Mesodermal cell (in vitro differentiated cells): ENCODE measurements around the gene CYP4B1. TPM values are rescaled to one million over a fixed set of nuclear protein-coding genes. Genes with fewer than 3 reads are reported as not detected.
"Not testable (repeated sequence)": the region's sequence is repeated elsewhere in the genome, so short reads cannot be mapped to it uniquely, and the experiment has no call there.

Experiments used
- H3K27ac ChIP-seq: 2 replicates; pipeline ENCODE4 v1.7.0; 2013; ENCODE audit warnings: mild to moderate bottlenecking, low read depth, low read length, moderate library complexity; ENCODE audit not compliant: severe bottlenecking
- H3K36me3 ChIP-seq: 2 replicates; pipeline ENCODE4 v1.7.1; 2013; ENCODE audit warnings: mild to moderate bottlenecking, low read length, moderate library complexity; ENCODE audit not compliant: control insufficient read depth, insufficient read depth
- H3K4me1 ChIP-seq: one replicate; pipeline ENCODE4 v1.7.1; 2013; ENCODE audit warnings: mild to moderate bottlenecking, low read length; ENCODE audit not compliant: insufficient read depth, control insufficient read depth, poor library complexity, severe bottlenecking
- H3K4me3 ChIP-seq: 2 replicates; pipeline ENCODE4 v1.7.0; 2013; ENCODE audit warnings: low read length, control low read depth, mild to moderate bottlenecking; ENCODE audit not compliant: insufficient read depth, poor library complexity, severe bottlenecking; ENCODE audit errors: extremely low read depth
- H3K9me3 ChIP-seq: 2 replicates; pipeline ENCODE4 v1.7.1; 2013; ENCODE audit warnings: mild to moderate bottlenecking, low read length, moderate library complexity; ENCODE audit not compliant: control insufficient read depth
- WGBS, 2 experiments: methylation state at CpG; one replicate each; pipeline ENCODE4 v1.1.5; 2013; ENCODE audit warnings: missing lambda C conversion rate in 2 of 2; ENCODE audit not compliant: insufficient coverage in 2 of 2; 5-methylcytosine and 5-hydroxymethylcytosine counted together
- polyA plus RNA-seq, 2 experiments: library from polyadenylated mRNA; stranded (reverse); fragments of 50-300 nt; gene quantifications; one replicate each; pipeline ENCODE4 v1.2.3, GENCODE V29; 2013

CYP4B1 gene
- not detected for polyA plus RNA-seq (2013, experiment 1 of 2)
- polyA plus RNA-seq (2013, experiment 2 of 2) = not detected

DNA sequence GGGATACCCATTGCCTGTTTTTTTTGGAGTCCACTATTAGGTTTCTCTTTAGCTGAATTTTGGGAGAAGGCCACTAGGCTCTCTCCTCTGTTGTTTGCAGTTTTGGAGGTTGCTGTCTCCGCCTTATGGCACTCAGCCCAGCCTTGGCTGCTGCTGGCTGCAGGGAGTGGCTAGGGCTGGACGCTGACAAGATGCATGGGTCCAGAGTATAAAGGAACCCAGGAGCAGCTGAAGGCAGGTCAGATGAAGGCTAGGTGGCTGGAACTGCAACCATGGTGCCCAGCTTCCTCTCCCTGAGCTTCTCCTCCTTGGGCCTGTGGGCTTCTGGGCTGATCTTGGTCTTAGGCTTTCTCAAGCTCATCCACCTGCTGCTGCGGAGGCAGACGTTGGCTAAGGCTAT, at the start of gene CYP4B1:
Gene CYP4B1, plus strand, starts transcription at position 237 of the 400 bp plus-strand sequence. Its CDS starts 36 bp downstream, at position 273.
- Histone ChIP-seq H3K4me3 (no peak within 1 kb of the TSS), H3K27ac (no peak within 1 kb of the TSS), H3K4me1 (no peaks in the 10 kb centered on the region), H3K9me3 (no peaks in the 10 kb centered on the region), H3K36me3 (no peaks in the 10 kb centered on the region)
- WGBS, 2 experiments = 72 to 80% methylated on average over 1 to 2 of the region's 4 CpGs

DNA sequence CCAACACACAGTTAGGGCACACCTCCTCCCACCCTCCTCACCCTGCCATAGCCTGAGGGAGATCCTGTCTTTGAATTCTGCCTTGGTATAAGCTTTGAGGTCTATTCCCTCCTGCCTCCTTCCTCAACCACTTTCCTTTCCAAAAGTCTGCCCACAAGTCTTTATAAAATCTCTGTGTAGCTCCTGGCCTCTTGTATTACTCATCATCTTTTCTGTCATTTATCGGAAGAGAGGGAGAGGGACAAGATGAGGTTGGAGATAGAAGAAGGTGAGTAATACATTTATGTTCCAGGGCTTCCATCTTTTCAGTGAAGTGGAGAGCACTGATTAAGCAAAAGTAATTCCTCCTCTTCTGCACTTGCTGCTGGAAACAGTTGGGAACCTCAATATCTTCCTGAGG, 49.4 kb upstream of the CYP4B1 start:
- WGBS, 2 experiments = no CpG with 5 or more reads among the region's 1 CpG
- Histone ChIP-seq H3K4me1 (peaks cover 3% of the 10 kb centered on the region), H3K27ac (no peak overlapping the region), H3K36me3 (no peaks in the 10 kb centered on the region), H3K4me3 (no peak overlapping the region), H3K9me3 (no peaks in the 10 kb centered on the region)

DNA sequence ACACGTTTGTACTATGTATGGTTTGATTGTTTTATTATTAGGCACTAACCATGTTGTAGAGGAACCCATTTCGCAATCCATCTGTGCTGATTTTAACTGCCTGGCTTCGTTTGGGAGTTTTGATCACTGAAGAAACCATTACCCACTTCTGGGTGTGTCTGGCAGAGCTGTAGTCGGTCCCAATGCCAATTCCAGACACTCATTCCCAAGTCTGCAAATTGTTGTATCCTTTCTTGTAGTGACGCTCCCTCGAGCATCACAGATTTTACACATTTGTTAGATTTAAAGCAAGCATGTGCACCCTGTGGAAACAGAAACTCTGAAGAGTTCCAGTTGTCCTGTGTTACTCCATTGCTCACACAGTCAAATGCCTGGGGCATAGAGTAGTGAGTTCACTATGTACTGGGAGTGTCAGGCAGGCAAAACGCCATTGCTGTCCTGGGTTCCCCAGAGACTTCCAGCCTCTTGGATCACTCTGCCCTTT, 48.9 kb upstream of the CYP4B1 start:
- 66 to 86% methylated on average over 3 to 5 of the region's 7 CpGs for WGBS, 2 experiments
- Histone ChIP-seq H3K36me3 (no peaks in the 10 kb centered on the region), H3K27ac (no peak overlapping the region), H3K4me3 (no peak overlapping the region), H3K9me3 (no peaks in the 10 kb centered on the region), H3K4me1 (peaks cover 3% of the 10 kb centered on the region)

- Histone ChIP-seq H3K4me1 (peaks cover 3% of the 10 kb centered on the region), H3K4me3 (no peak overlapping the region), H3K9me3 (no peaks in the 10 kb centered on the region), H3K27ac (no peak overlapping the region), H3K36me3 (no peaks in the 10 kb centered on the region)
- 63 to 100% methylated on average over 1 of the region's 1 CpG for WGBS, 2 experiments
Measured at GRCh38 chr1:46753985-46754384, 44.9 kb upstream of the CYP4B1 start.

GRCh38 chr1:46754707-46755106, 44.1 kb upstream of the CYP4B1 start:
- not testable (repeated sequence) for H3K27ac ChIP-seq, H3K4me1 ChIP-seq, H3K36me3 ChIP-seq, H3K4me3 ChIP-seq, H3K9me3 ChIP-seq
- WGBS, 2 experiments = 85 to 87% methylated on average over 3 to 4 of the region's 4 CpGs

GRCh38 chr1:46755121-46755520, 43.7 kb upstream of the CYP4B1 start:
- 86 to 88% methylated on average over 3 to 4 of the region's 4 CpGs for WGBS, 2 experiments
- Histone ChIP-seq H3K9me3 (no peaks in the 10 kb centered on the region), H3K27ac (no peak overlapping the region), H3K4me1 (peaks cover 3% of the 10 kb centered on the region), H3K36me3 (no peaks in the 10 kb centered on the region), H3K4me3 (no peak overlapping the region)

- H3K36me3 ChIP-seq = no peaks in the 10 kb centered on the region
- no peak overlapping the region for H3K4me3 ChIP-seq
- no peaks in the 10 kb centered on the region for H3K9me3 ChIP-seq
- WGBS, 2 experiments = 58 to 76% methylated on average over 2 to 4 of the region's 6 CpGs
- peaks cover 3% of the 10 kb centered on the region for H3K4me1 ChIP-seq
- no peak overlapping the region for H3K27ac ChIP-seq
Measured at GRCh38 chr1:46757247-46757955, 41.4 kb upstream of the CYP4B1 start.

DNA sequence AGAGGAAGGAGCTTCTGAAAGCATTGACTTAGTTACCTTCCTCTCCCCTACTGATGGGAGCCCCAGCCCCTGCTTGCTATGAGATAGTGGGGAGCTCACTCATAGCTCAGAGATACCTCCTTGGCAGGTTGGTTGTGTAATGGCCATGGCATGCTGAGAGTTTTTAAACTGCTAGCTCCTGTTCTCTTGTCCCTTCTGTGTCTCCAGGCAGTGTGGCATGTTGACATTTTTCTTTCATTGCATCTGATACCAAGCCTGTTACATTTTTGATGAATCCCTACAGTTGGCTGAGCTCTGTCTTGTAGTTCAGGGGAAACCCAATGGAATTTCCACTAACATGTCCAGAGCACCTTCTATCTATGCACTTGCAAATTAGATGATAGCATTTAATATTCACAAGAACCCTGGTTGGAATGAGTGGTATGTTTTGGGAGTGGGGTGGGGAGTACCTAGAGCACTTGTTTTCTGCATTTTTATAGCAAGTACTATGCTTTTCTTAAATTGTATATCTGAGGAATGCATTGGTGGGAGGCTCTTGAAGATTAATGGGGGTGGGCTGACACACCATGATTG, 40.8 kb upstream of the CYP4B1 start:
- no peaks in the 10 kb centered on the region for H3K36me3 ChIP-seq
- peaks cover 3% of the 10 kb centered on the region for H3K4me1 ChIP-seq
- H3K27ac ChIP-seq = no peak overlapping the region
- H3K4me3 ChIP-seq = no peak overlapping the region
- H3K9me3 ChIP-seq = no peaks in the 10 kb centered on the region

DNA sequence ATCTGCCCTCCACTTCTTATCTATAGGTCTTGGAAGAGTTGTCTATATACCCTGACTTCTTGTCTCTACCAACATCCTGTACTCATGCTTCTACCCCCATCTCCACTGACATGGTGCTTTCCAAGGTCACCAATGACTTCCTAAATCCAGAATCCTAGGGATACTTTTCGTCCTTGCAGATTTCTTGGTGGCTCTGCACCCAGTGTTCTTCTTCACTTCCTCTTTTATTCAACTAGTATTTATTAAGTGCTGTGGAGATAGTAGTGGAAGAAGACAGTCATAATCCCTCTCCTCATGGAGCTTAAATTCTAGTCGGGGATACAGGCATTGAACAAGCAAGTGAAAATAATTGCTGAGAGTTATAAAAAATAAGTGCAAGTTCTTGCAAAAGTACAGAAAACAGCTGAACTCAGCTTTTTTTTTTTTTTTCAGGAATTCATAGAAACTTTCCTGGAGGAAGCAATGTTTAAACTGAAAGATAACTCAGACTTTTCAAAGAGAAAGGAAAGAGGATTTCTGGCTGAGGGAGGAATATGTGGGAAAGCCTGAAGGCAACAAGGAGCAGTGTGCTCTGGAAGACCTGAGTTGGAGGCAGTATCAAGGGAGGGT, 38.2 kb upstream of the CYP4B1 start:
- Histone ChIP-seq H3K9me3 (no peaks in the 10 kb centered on the region), H3K36me3 (no peaks in the 10 kb centered on the region), H3K4me1 (no peaks in the 10 kb centered on the region), H3K27ac (no peak overlapping the region), H3K4me3 (no peak overlapping the region)
- no CpG with 5 or more reads among the region's 2 CpGs for WGBS, 2 experiments

DNA sequence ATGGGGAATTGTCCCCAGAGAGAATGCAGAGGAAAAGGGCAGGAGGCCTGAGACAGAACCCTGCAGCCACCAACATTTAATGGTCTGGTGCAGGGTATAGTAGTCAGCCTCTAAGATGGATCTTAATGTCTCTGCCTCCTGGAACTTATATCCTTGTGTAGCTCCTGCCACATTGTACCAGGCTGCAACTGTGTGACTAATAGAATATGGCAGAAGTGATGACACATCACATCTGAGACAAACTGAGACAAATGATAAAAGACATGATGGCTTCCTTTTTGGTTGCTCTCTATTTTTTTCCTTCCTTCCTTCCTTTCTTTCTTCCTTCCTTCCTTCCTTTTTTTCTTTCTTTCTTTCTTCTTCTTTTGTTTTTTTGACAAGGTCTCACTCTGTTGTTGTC, 37.1 kb upstream of the CYP4B1 start:
- H3K27ac ChIP-seq = no peak overlapping the region
- H3K4me1 ChIP-seq = no peaks in the 10 kb centered on the region
- H3K9me3 ChIP-seq = no peaks in the 10 kb centered on the region
- no peak overlapping the region for H3K4me3 ChIP-seq
- no peaks in the 10 kb centered on the region for H3K36me3 ChIP-seq

GRCh38 chr1:46764402-46764801, 34.4 kb upstream of the CYP4B1 start:
- Histone ChIP-seq H3K9me3 (peaks cover 3% of the 10 kb centered on the region), H3K36me3 (no peaks in the 10 kb centered on the region), H3K4me3 (no peak overlapping the region), H3K4me1 (no peaks in the 10 kb centered on the region), H3K27ac (no peak overlapping the region)
- 83 to 93% methylated on average over 1 to 2 of the region's 2 CpGs for WGBS, 2 experiments
